GM06990 (cell line): ENCODE results near the gene PTPN14.

ENCODE experiments used
- DNase-seq: peaks from one replicate; pipeline ENCODE4 v3.0.0-alpha.2; 2011; ENCODE audit not compliant: insufficient read length; ENCODE audit errors: extremely low read depth
- H3K27me3 ChIP-seq: replicated peaks from 2 replicates; pipeline ENCODE4 v1.6.0; 2011; ENCODE audit warnings: low read length; ENCODE audit not compliant: control insufficient read depth, insufficient read depth
- H3K36me3 ChIP-seq: 2 replicates; pipeline ENCODE4 v1.5.1; 2011; ENCODE audit warnings: low read length; ENCODE audit not compliant: control insufficient read depth, insufficient read depth
- H3K4me3 ChIP-seq: replicated peaks from 2 replicates; pipeline ENCODE4 v1.5.1; 2011; ENCODE audit warnings: low read depth, mild to moderate bottlenecking, control low read depth, low read length
- TF ChIP-seq, protein P1 (sequence below): IDR thresholded peaks from 2 replicates; pipeline ENCODE4 v1.5.1; 2011; ENCODE audit warnings: low read length, control low read depth, mild to moderate bottlenecking, inconsistent platforms; ENCODE audit not compliant: insufficient read depth, poor library complexity, severe bottlenecking

The PTPN14 gene

DNA sequence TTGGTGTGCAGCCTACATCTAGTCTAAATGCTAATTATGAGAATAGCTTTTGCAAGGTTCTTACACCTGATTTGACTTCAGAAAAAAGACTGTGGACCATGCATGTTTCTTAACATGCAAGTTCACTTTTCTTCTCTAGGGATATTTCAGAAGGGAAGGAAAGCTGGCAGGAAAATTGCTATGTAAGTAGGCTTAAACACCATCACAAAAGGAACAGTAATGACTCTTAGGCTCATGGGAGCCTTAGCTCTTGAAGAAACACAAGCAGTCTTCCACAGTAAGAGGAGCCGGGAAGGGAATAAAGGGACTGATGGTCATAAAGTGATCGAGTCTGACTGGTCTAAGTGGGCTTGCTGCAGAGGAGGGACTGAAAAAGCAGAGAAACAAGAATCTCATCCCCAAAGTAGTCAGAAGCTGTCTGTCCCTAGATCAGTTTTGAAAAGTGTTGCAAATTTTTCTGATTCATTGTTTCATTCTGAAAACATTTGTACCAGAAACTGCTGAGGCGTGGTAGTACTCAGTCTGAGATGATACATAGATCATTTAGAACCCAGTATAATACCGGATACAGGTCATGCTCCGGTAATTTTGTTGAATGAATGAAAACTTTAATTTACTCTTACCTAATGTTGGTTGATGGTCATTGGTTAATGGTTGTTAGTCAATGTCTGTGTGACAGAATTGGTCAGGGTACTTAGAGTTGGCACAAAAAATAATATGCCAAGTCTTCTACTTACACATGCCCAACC lies 229.5 kb downstream of the PTPN14 start:
- Histone ChIP-seq H3K4me3 (no peak overlapping the region), H3K36me3 (no peaks in the 10 kb centered on the region), H3K27me3 (no peaks in the 10 kb centered on the region)
- TF ChIP-seq, protein P1, sequence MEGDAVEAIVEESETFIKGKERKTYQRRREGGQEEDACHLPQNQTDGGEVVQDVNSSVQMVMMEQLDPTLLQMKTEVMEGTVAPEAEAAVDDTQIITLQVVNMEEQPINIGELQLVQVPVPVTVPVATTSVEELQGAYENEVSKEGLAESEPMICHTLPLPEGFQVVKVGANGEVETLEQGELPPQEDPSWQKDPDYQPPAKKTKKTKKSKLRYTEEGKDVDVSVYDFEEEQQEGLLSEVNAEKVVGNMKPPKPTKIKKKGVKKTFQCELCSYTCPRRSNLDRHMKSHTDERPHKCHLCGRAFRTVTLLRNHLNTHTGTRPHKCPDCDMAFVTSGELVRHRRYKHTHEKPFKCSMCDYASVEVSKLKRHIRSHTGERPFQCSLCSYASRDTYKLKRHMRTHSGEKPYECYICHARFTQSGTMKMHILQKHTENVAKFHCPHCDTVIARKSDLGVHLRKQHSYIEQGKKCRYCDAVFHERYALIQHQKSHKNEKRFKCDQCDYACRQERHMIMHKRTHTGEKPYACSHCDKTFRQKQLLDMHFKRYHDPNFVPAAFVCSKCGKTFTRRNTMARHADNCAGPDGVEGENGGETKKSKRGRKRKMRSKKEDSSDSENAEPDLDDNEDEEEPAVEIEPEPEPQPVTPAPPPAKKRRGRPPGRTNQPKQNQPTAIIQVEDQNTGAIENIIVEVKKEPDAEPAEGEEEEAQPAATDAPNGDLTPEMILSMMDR, result no peak
- peak; percentile 57 for DNase-seq

DNA sequence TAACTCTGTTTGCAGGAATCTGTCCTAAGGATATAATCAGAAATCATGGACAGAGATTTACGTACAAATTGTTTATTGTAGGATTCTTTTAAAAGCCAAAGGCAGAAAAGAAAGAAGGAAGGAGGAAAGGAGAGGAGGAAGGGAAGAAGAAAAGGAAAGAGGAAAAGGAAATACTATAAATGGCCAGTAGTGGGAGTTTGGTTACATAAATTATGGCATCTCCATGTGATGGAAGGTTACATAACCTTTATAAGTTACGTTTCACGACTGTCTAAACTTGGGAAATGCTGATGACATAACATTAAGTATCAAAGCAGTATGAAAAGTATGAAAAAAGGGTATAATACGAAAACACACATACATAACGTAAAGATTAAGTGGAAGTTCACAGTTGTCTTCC lies 231.5 kb downstream of the PTPN14 start:
- TF ChIP-seq, protein P1, result no peak
- no peak for DNase-seq
- Histone ChIP-seq H3K4me3 (no peak overlapping the region), H3K36me3 (no peaks in the 10 kb centered on the region), H3K27me3 (no peaks in the 10 kb centered on the region)

DNA sequence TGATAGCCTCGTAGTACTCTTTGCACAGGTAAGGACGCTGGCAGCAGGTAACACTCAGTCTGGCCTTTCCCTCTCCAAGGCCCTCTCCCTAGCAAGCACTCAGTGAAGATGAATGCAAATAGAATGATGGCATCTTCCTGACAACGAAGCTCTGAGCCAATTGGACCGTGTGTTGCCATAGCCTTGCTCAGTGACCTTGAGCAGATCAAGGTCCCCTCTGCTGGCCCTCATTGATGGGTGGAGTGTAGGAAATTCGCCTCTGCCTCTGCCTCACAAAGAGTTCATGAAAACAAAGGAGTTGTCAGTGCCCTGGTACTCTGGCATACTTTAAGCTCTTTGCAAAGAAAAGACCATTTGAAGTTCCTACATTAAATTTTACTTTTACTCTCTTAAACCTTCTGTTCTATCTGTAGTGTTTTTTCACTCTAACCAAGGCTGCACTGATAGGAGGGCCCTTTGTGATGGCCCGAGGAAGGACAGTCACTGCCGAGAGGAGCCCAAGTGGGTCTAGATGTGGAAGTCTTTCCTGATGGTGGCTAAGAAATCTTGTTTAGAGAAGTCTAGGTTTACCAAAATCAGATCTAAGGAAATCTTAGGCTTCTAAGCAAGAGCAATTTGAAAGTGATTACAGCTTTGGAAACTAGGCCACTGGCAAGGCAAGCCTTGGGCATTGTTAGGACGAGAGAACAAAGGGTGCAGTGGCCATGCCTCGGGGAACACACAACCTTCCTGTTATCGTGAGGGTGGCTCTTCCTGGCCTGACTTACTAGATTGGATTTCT lies 232.3 kb downstream of the PTPN14 start:
- TF ChIP-seq, protein P1, result no peak
- Histone ChIP-seq H3K36me3 (no peaks in the 10 kb centered on the region), H3K27me3 (no peaks in the 10 kb centered on the region), H3K4me3 (no peak overlapping the region)
- no peak for DNase-seq

DNA sequence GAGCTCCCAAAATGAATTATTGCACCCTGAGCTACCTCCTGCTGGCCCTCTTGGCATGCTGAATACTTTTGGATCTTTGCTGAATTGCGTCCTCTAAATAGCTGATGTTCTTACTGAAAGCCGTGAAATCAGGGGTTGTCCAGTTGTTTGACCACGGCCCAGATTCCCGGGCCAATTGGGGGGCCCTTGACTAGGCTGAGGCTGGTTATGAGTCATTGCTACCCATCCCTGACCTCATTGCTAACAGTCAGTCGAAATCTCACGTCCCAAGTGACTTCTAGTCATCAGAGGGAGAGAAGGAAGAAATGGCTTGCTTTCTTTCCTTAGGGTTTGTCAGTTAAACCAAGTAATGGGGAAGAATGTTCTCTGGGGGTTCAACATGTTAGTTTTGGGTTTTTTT lies 233.0 kb downstream of the PTPN14 start:
- no peak for DNase-seq
- Histone ChIP-seq H3K4me3 (no peak overlapping the region), H3K27me3 (no peaks in the 10 kb centered on the region), H3K36me3 (no peaks in the 10 kb centered on the region)
- TF ChIP-seq, protein P1, result no peak

DNA sequence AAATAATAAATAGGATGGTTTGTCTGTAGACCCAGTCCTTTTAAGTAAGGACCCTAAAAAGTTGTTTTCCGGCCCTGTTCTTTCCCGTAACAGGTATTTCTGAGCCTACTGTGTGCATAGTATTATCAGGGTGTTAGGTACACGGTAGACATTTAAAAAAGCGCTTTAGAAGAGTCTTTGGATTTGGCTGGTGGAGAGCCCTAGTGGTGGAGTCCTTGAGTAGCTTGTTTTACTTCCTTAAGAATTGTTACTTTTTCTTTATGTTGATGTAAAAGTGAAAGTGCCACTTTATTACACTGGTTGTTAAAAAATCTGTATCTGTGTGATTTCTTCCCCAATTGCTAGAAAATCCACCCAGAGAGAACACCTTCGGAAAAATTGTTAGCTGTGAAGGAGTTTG lies 233.7 kb downstream of the PTPN14 start:
- TF ChIP-seq, protein P1, result no peak
- H3K27me3 ChIP-seq, result no peaks in the 10 kb centered on the region
- H3K36me3 ChIP-seq, result no peaks in the 10 kb centered on the region
- no peak for DNase-seq
- no peak overlapping the region for H3K4me3 ChIP-seq
